ENCODE measurements around the gene NXT1. TPM values are rescaled to one million over a fixed set of nuclear protein-coding genes. Genes with fewer than 3 reads are reported as not detected.

NXT1 gene
- total RNA-seq, 1 experiment from 2014 or later: 7.9 TPM

GRCh38 chr20:23308908-23309307, 41.7 kb upstream of the NXT1 start:
- BruUV-seq (replicated peaks): no TSS peak
- no peaks in the 10 kb centered on the region for H3K4me1 Mint-ChIP-seq (ENCODE audit: low read depth, unreplicated experiment)
- H3K4me3 Mint-ChIP-seq (ENCODE audit: low read depth, unreplicated experiment): no peak overlapping the region
- TF ChIP-seq, protein P1, sequence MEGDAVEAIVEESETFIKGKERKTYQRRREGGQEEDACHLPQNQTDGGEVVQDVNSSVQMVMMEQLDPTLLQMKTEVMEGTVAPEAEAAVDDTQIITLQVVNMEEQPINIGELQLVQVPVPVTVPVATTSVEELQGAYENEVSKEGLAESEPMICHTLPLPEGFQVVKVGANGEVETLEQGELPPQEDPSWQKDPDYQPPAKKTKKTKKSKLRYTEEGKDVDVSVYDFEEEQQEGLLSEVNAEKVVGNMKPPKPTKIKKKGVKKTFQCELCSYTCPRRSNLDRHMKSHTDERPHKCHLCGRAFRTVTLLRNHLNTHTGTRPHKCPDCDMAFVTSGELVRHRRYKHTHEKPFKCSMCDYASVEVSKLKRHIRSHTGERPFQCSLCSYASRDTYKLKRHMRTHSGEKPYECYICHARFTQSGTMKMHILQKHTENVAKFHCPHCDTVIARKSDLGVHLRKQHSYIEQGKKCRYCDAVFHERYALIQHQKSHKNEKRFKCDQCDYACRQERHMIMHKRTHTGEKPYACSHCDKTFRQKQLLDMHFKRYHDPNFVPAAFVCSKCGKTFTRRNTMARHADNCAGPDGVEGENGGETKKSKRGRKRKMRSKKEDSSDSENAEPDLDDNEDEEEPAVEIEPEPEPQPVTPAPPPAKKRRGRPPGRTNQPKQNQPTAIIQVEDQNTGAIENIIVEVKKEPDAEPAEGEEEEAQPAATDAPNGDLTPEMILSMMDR (IDR thresholded peaks at IDR 0.05; ENCODE audit: unreplicated experiment): no peak
- H3K27ac Mint-ChIP-seq (ENCODE audit: unreplicated experiment): no peak overlapping the region
- no peaks in the 10 kb centered on the region for H3K36me3 Mint-ChIP-seq (ENCODE audit: insufficient read depth, unreplicated experiment)
- H3K9me3 Mint-ChIP-seq (ENCODE audit: low read depth, unreplicated experiment): no peaks in the 10 kb centered on the region
- intact Hi-C loops (cut with micrococcal nuclease; ENCODE audit: unreplicated experiment): no loop called here
- peaks cover 59% of the 10 kb centered on the region for H3K27me3 Mint-ChIP-seq (ENCODE audit: unreplicated experiment)
- DNase-seq: no peak
- CTCF ChIA-PET: no interaction called here

DNA sequence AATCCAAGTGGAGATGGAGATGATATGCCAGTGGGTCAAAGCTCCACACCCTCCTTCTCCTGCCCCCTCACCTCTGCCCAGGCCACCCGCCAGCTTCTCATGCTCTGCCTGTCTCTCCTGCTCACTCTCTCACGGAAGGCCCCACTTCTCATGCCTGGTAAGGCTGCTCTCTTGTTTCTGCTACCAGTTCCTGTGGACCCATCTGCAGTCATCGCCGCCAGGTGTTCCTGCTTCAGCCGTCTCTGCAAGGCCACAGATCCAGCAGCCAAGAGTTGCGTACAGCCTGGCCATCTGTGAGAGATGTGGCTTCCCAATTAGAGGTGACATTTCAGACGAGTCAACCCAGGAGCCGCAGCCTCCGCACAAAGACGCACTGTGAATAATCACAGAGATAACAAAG, 40.8 kb upstream of the NXT1 start:
- no peak for DNase-seq
- no peak overlapping the region for H3K27ac Mint-ChIP-seq (ENCODE audit: unreplicated experiment)
- H3K36me3 Mint-ChIP-seq (ENCODE audit: insufficient read depth, unreplicated experiment): no peaks in the 10 kb centered on the region
- no peaks in the 10 kb centered on the region for H3K4me1 Mint-ChIP-seq (ENCODE audit: low read depth, unreplicated experiment)
- H3K9me3 Mint-ChIP-seq (ENCODE audit: low read depth, unreplicated experiment): no peaks in the 10 kb centered on the region
- H3K4me3 Mint-ChIP-seq (ENCODE audit: low read depth, unreplicated experiment): no peak overlapping the region
- peaks cover 50% of the 10 kb centered on the region for H3K27me3 Mint-ChIP-seq (ENCODE audit: unreplicated experiment)
- no TSS peak for BruUV-seq (replicated peaks)
- TF ChIP-seq, protein P1 (IDR thresholded peaks at IDR 0.05; ENCODE audit: unreplicated experiment): no peak
- intact Hi-C loops (cut with micrococcal nuclease; ENCODE audit: unreplicated experiment): no loop called here
- CTCF ChIA-PET: no interaction called here

- intact Hi-C loops (cut with micrococcal nuclease; ENCODE audit: unreplicated experiment): no loop called here
- no peak overlapping the region for H3K4me3 Mint-ChIP-seq (ENCODE audit: low read depth, unreplicated experiment)
- H3K9me3 Mint-ChIP-seq (ENCODE audit: low read depth, unreplicated experiment): no peaks in the 10 kb centered on the region
- no TSS peak for BruUV-seq (replicated peaks)
- H3K27me3 Mint-ChIP-seq (ENCODE audit: unreplicated experiment): peaks cover 42% of the 10 kb centered on the region
- CTCF ChIA-PET: no interaction called here
- H3K4me1 Mint-ChIP-seq (ENCODE audit: low read depth, unreplicated experiment): no peaks in the 10 kb centered on the region
- no peaks in the 10 kb centered on the region for H3K36me3 Mint-ChIP-seq (ENCODE audit: insufficient read depth, unreplicated experiment)
- no peak for DNase-seq
- no peak overlapping the region for H3K27ac Mint-ChIP-seq (ENCODE audit: unreplicated experiment)
- TF ChIP-seq, protein P1 (IDR thresholded peaks at IDR 0.05; ENCODE audit: unreplicated experiment): no peak
Observed at GRCh38 chr20:23311947-23312506, 38.6 kb upstream of the NXT1 start.

DNA sequence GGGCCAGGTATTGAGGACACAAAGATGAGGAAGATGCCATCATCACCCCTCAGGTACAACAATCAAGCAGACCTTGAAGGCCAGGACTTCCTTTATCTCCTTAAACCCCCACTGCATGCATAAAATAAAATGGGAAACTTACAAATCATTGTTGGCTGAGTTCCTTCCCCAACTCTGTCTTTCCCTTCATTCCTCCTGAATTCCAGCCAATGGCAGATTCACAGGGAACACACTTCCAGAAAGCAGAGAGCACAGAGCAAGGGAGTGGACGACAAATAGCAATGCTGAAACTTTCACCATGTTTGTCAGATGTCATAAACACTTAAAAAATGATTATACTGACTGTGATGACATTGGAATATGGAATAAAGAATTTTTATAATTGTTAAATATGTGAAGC, 37.3 kb upstream of the NXT1 start:
- no peaks in the 10 kb centered on the region for H3K9me3 Mint-ChIP-seq (ENCODE audit: low read depth, unreplicated experiment)
- intact Hi-C loops (cut with micrococcal nuclease; ENCODE audit: unreplicated experiment): no loop called here
- H3K4me3 Mint-ChIP-seq (ENCODE audit: low read depth, unreplicated experiment): no peak overlapping the region
- H3K27me3 Mint-ChIP-seq (ENCODE audit: unreplicated experiment): peaks cover 42% of the 10 kb centered on the region
- no peaks in the 10 kb centered on the region for H3K4me1 Mint-ChIP-seq (ENCODE audit: low read depth, unreplicated experiment)
- BruUV-seq (replicated peaks): no TSS peak
- CTCF ChIA-PET: no interaction called here
- H3K36me3 Mint-ChIP-seq (ENCODE audit: insufficient read depth, unreplicated experiment): no peaks in the 10 kb centered on the region
- DNase-seq: no peak
- no peak overlapping the region for H3K27ac Mint-ChIP-seq (ENCODE audit: unreplicated experiment)
- TF ChIP-seq, protein P1 (IDR thresholded peaks at IDR 0.05; ENCODE audit: unreplicated experiment): no peak
